Activated CD4-positive, CD25-positive, alpha-beta regulatory T cell treated with anti-CD3 and anti-CD28 coated beads, Interleukin-2, amount 50 U/mL, for 24 hours (primary cell): ENCODE measurements around the gene NPLOC4.
"Not testable (repeated sequence)": the region's sequence is repeated elsewhere in the genome, so short reads cannot be mapped to it uniquely, and the experiment has no call there.

ENCODE experiments used
- ATAC-seq, 2 donors: fragments of 150-1000 bp; cut with Tn5 transposase; one replicate each; pipeline ENCODE4 v1.10.0; 2021; ENCODE audit warnings: mild to moderate bottlenecking in 1 of 2, moderate library complexity in 1 of 2

Gene NPLOC4

GRCh38 chr17:81631482-81631881, 5.4 kb downstream of the NPLOC4 start:
- ATAC-seq = no peak

- ATAC-seq = no peak
These were observed 6.6 kb downstream of the NPLOC4 start for GRCh38 chr17:81630274-81630673.

DNA sequence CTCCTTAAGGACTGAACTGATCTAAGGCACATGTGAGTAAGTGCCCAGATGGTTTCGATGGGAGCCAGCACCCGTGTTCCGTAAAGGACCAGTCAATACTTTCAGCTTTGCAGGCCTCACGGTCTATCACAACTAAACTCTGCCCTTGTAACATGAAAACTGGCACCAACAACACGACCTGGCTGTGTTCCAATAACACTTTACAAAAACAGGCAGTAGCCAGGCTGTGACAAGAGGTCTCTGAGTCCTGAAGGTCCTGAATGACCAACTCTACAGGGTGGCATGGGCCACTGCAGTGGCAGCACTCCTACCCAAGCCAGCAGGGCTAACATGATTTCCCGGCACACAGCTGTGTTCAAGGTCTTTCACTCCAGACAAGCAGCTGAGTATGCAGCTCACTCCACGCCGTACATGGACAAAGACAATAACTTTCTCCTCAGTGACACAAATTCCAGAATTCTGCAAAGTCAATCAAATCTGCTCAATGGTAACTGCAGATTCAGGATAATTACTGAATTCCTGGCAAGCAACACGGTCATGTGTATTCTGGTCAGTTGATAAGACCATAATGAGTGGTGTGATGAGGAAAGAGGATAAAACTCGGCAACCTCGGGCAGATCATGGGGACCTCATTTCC, 15.3 kb downstream of the NPLOC4 start:
- no peak for ATAC-seq

DNA sequence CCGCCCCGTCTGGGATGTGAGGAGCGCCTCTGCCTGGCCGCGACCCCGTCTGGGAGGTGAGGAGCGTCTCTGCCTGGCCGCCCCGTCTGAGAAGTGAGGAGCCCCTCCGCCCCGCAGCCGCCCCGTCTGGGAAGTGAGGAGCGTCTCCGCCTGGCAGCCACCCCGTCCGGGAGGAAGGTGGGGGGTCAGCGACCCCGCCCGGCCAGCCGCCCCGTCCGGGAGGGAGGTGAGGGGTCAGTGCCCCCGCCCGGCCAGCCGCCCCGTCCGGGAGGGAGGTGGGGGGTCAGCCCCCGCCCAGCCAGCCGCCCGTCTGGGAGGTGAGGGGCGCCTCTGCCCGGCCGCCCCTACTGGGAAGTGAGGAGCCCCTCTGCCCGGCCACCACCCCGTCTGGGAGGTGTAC, 18.6 kb downstream of the NPLOC4 start:
- not testable (repeated sequence) for ATAC-seq

- ATAC-seq = no peak
These were observed 20.0 kb downstream of the NPLOC4 start for GRCh38 chr17:81616877-81617276.

DNA sequence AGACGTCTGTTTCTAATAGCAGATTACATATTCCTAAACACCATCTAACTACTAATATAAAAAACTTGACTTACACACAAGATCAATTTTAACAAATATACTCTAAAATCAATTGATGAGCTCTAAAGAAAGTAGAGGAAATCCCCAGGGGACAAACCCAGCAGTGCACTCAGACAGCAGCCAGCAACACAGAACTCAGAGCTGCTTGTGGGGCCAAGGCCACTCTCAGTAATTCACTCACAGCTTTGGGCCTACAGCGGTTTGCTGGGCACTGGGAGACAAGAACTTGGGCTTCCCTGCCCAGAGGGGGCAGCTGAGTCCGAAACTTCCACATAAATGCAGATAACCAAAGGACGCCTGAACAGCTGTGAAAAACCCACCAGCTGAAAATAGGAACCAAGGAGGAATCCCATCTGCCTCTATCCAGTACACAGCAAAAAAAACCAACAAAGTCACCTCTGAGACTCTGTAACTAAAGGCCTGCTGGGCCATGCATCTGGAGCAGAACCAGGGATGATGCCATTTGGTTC, 21.4 kb downstream of the NPLOC4 start:
- no peak for ATAC-seq

- ATAC-seq = no peak
These were observed 24.5 kb downstream of the NPLOC4 start for GRCh38 chr17:81612172-81612970.

DNA sequence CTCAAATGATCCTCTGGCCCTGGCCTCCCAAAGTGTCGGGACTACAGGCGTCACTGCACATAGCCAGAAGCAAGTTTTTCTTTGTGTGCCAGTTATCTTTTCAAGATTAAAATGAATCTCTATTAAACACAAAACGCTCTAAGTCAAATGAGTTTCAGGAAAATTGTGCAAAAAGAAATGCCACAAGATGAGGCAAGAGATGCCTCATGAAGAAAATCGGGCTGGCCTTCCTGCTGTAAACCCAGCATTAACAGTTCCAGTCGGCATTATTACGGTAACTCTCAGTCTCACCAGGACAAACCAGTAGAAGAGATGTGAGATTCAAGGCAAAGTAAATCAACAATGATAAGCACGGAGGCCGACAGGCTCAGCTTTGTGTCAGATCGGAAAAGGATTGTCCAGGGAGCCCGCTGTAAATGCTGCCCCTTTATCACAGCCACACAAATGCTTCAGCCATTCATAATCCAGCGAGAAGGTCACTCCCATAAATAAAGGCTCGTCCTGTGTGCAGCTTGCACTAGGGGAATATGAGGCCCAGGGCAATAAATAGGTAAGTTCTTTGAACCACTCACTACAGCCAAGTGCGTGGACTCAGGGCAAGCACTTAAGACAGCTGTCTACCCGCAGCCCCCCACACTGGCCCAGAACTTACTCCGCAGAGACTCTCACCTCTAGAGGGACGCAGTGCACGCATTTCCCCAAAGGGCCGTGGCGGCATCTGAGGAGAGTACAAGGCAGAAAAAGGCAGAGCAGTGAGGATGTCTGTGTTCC, 27.2 kb downstream of the NPLOC4 start:
- no peak for ATAC-seq

GRCh38 chr17:81608605-81609004, 28.3 kb downstream of the NPLOC4 start:
- no peak for ATAC-seq

- no peak for ATAC-seq
These were observed 28.8 kb downstream of the NPLOC4 start for GRCh38 chr17:81608082-81608481.

GRCh38 chr17:81607431-81607830, 29.5 kb downstream of the NPLOC4 start:
- ATAC-seq = no peak

DNA sequence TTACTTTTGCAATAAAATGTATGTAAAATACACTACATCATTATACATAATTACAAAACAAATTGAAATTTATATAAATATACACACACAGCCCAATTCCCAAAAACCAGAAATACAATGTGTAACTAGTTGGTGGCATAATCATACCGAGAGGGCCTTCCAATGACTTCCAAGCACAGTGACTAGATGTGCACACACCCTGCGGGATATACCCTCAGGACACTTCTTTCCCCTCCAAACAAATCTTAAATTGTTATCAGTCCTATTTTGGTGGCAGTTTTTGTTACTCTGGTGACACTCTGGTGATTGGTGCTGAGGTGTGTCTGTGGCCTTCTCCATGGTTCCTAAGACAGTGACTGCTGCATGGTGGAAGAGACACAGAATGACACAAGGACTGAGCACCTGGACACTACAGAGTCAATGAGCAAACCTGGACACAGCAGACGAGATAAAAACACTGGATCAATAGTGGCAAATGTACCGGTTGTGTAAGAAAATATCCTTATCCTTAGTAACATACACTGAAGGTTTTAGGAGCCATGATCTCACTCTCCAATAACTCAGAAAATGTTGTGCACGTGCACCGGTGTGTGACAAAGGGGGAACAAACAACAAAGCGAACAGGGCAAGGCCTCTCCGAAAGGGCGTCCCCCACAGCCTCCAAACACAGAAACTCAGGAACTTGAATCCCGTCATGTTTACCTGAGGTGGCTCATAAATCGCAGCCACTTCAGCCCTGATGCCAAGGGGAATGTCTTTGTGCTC, 32.9 kb downstream of the NPLOC4 start:
- no peak for ATAC-seq

GRCh38 chr17:81601525-81602120, 35.3 kb downstream of the NPLOC4 start:
- peak; percentile 87 for ATAC-seq

- no peak for ATAC-seq
These were observed 37.0 kb downstream of the NPLOC4 start for GRCh38 chr17:81599719-81600486.

GRCh38 chr17:81593105-81593871, 43.6 kb downstream of the NPLOC4 start:
- no peak for ATAC-seq

GRCh38 chr17:81591971-81592370, 44.9 kb downstream of the NPLOC4 start:
- no peak for ATAC-seq

GRCh38 chr17:81590121-81590520, 46.8 kb downstream of the NPLOC4 start:
- ATAC-seq = no peak

DNA sequence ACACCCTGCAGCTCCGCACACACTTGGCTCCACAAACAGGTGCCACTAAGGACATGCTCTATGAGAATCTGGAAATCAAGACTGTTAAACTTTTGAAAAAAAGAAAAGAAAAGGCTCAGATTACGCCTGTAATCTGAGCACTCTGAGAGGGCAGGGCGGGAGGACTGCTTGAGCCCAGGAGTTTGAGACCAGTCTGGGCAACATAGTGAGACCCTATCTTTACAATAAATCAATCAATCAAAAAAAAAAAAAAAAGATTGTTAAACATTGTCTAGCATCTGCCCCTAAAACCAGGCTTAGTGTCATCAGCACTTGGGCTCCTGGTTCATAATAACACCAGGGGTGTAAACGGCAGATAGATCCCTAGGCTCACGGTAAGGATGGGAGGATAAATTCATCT, 47.3 kb downstream of the NPLOC4 start:
- no peak for ATAC-seq

GRCh38 chr17:81586096-81586495, 50.8 kb downstream of the NPLOC4 start:
- ATAC-seq = no peak

- not testable (repeated sequence) for ATAC-seq
These were observed 52.1 kb downstream of the NPLOC4 start for GRCh38 chr17:81584771-81585170.
